Measurements from ENCODE around the gene FLT3LG.
"Not testable (repeated sequence)": the region's sequence is repeated elsewhere in the genome, so short reads cannot be mapped to it uniquely, and the experiment has no call there.

Gene FLT3LG

GRCh38 chr19:49463960-49464740, 9.9 kb upstream of the FLT3LG start:
- DNase-seq: no peak

- DNase-seq: no peak
These were observed 8.6 kb upstream of the FLT3LG start for GRCh38 chr19:49465371-49465770.

- no peak for DNase-seq
These were observed 5.8 kb upstream of the FLT3LG start for GRCh38 chr19:49468199-49468598.

GRCh38 chr19:49468746-49469447, 5.1 kb upstream of the FLT3LG start:
- DNase-seq: peak; percentile 98

- peak; percentile 93 to 94 for DNase-seq
These were observed 4.0 kb upstream of the FLT3LG start for GRCh38 chr19:49469828-49470614.

- no peak for DNase-seq
These were observed 3.4 kb upstream of the FLT3LG start for GRCh38 chr19:49470615-49470978.

GRCh38 chr19:49472936-49473335, 1.1 kb upstream of the FLT3LG start:
- no peak for DNase-seq

GRCh38 chr19:49473501-49473867, 531 bp upstream of the FLT3LG start:
- not testable (repeated sequence) for DNase-seq

GRCh38 chr19:49474542-49474924, 518 bp downstream of the FLT3LG start:
- DNase-seq: no peak

GRCh38 chr19:49475191-49475917, 1.3 kb downstream of the FLT3LG start:
- peak in 1 of 2 donors; percentile 31 for DNase-seq

- DNase-seq: peak; percentile 73 to 75
These were observed 2.2 kb downstream of the FLT3LG start for GRCh38 chr19:49475995-49476880.

GRCh38 chr19:49479975-49480628, 6.1 kb downstream of the FLT3LG start:
- DNase-seq: no peak

- DNase-seq: no peak
These were observed 7.1 kb downstream of the FLT3LG start for GRCh38 chr19:49481020-49481683.

- no peak for DNase-seq
These were observed 12.2 kb downstream of the FLT3LG start for GRCh38 chr19:49486232-49486631.

- DNase-seq: no peak
These were observed 12.8 kb downstream of the FLT3LG start for GRCh38 chr19:49486710-49487276.

- peak; percentile 100 for DNase-seq
These were observed 13.4 kb downstream of the FLT3LG start, which contains the start of gene RPL13A for GRCh38 chr19:49487277-49488045. Gene RPL13A, plus strand, starts transcription at chr19:49487608. Its CDS starts 22 bp downstream, at chr19:49487630.

GRCh38 chr19:49488046-49488862, 14.2 kb downstream of the FLT3LG start:
- no peak for DNase-seq

- DNase-seq: no peak
These were observed 15.0 kb downstream of the FLT3LG start for GRCh38 chr19:49488863-49489537.
